Immature natural killer cell (primary cell): ENCODE measurements around the gene MRPS23. TPM values are rescaled to one million over a fixed set of nuclear protein-coding genes. Genes with fewer than 3 reads are reported as not detected.

Experiments
- DNase-seq, 3 donors: peaks; one replicate each; pipeline ENCODE4 v3.0.0; 2022; ENCODE audit warnings: mixed read lengths in 1 of 3
- H3K27ac Mint-ChIP-seq, 6 donors: one replicate each; pipeline ENCODE4 v1.8.0; 2020; ENCODE audit warnings: mixed read lengths in 6 of 6, mild to moderate bottlenecking in 5 of 6, inconsistent platforms in 4 of 6, moderate library complexity in 3 of 6
- H3K27me3 Mint-ChIP-seq, 3 donors: one replicate each; pipeline ENCODE4 v1.8.0; 2020 to 2021; ENCODE audit warnings: low read depth in 3 of 3, mild to moderate bottlenecking in 3 of 3, mixed read lengths in 3 of 3, moderate library complexity in 3 of 3, inconsistent platforms in 1 of 3
- H3K36me3 Mint-ChIP-seq, 3 donors: one replicate each; pipeline ENCODE4 v1.8.0; 2020; ENCODE audit warnings: mixed read lengths in 3 of 3, inconsistent platforms in 2 of 3, mild to moderate bottlenecking in 2 of 3
- H3K4me1 Mint-ChIP-seq, 2 donors: one replicate each; pipeline ENCODE4 v1.8.0; 2020; ENCODE audit warnings: inconsistent platforms in 2 of 2, mild to moderate bottlenecking in 2 of 2, mixed read lengths in 2 of 2, moderate library complexity in 1 of 2
- H3K4me3 Mint-ChIP-seq, 5 donors: one replicate each; pipeline ENCODE4 v1.8.0; 2020; ENCODE audit warnings: mild to moderate bottlenecking in 5 of 5, mixed read lengths in 5 of 5, inconsistent platforms in 3 of 5, moderate library complexity in 3 of 5
- H3K9me3 Mint-ChIP-seq, 6 donors: one replicate each; pipeline ENCODE4 v1.8.0; 2020; ENCODE audit warnings: mild to moderate bottlenecking in 6 of 6, mixed read lengths in 6 of 6, inconsistent platforms in 4 of 6, moderate library complexity in 3 of 6
- polyA plus RNA-seq, 3 donors: library from polyadenylated mRNA; unstranded; fragments of 300-500 nt; fragmentation: Illumina TruSeq; gene quantifications; one replicate each; pipeline ENCODE4 v1.2.3, GENCODE V29; 2021

MRPS23 gene
- polyA plus RNA-seq, 3 donors from 2014 or later, result 38.1 to 42.3 (median 40.5) TPM

- peaks cover 2 to 19% (median 8%) of the 10 kb centered on the region in 3 donors for H3K27me3 Mint-ChIP-seq
- no peaks in the 10 kb centered on the region for H3K36me3 Mint-ChIP-seq
- H3K9me3 Mint-ChIP-seq, result no peaks in the 10 kb centered on the region
- no peak for DNase-seq
- H3K4me1 Mint-ChIP-seq, result peaks cover 5 to 9% of the 10 kb centered on the region in 2 donors
- H3K27ac Mint-ChIP-seq, result no peak overlapping the region
- peak overlapping the region in 4 of 5 donors; percentile 6 to 44 (median 22) for H3K4me3 Mint-ChIP-seq
These were observed 24.2 kb upstream of the MRPS23 start for GRCh38 chr17:57874058-57874419.

- no peak overlapping the region for H3K4me3 Mint-ChIP-seq
- peaks cover 5 to 9% of the 10 kb centered on the region in 2 donors for H3K4me1 Mint-ChIP-seq
- no peaks in the 10 kb centered on the region for H3K9me3 Mint-ChIP-seq
- H3K36me3 Mint-ChIP-seq, result no peaks in the 10 kb centered on the region
- peaks cover 2 to 19% (median 8%) of the 10 kb centered on the region in 3 donors for H3K27me3 Mint-ChIP-seq
- DNase-seq, result no peak
- H3K27ac Mint-ChIP-seq, result no peak overlapping the region
These were observed 23.6 kb upstream of the MRPS23 start for GRCh38 chr17:57873261-57874057.

GRCh38 chr17:57872536-57872935 lies 22.7 kb upstream of the MRPS23 start:
- Mint-ChIP-seq H3K4me3 (no peak overlapping the region), H3K9me3 (no peaks in the 10 kb centered on the region), H3K36me3 (no peaks in the 10 kb centered on the region), H3K27me3 (peaks cover 2 to 15% (median 11%) of the 10 kb centered on the region in 3 donors), H3K27ac (no peak overlapping the region), H3K4me1 (peaks cover 5 to 10% of the 10 kb centered on the region in 2 donors)
- DNase-seq, result no peak

GRCh38 chr17:57871863-57872262 lies 22.0 kb upstream of the MRPS23 start:
- Mint-ChIP-seq H3K27me3 (peaks cover 2 to 15% (median 11%) of the 10 kb centered on the region in 3 donors), H3K4me3 (no peak overlapping the region), H3K4me1 (peaks cover 5 to 10% of the 10 kb centered on the region in 2 donors), H3K27ac (no peak overlapping the region), H3K9me3 (no peaks in the 10 kb centered on the region), H3K36me3 (no peaks in the 10 kb centered on the region)
- DNase-seq, result no peak

- no peak overlapping the region for H3K27ac Mint-ChIP-seq
- peaks cover 2 to 12% (median 11%) of the 10 kb centered on the region in 3 donors for H3K27me3 Mint-ChIP-seq
- no peaks in the 10 kb centered on the region for H3K9me3 Mint-ChIP-seq
- H3K36me3 Mint-ChIP-seq, result no peaks in the 10 kb centered on the region
- no peak overlapping the region for H3K4me3 Mint-ChIP-seq
- peaks cover 5 to 7% of the 10 kb centered on the region in 2 donors for H3K4me1 Mint-ChIP-seq
- no peak for DNase-seq
These were observed 21.3 kb upstream of the MRPS23 start for GRCh38 chr17:57871155-57871554.

- H3K36me3 Mint-ChIP-seq, result no peaks in the 10 kb centered on the region
- H3K27ac Mint-ChIP-seq, result no peak overlapping the region
- H3K4me1 Mint-ChIP-seq, result peaks cover 5 to 6% of the 10 kb centered on the region in 2 donors
- DNase-seq, result no peak
- H3K9me3 Mint-ChIP-seq, result no peaks in the 10 kb centered on the region
- no peak overlapping the region for H3K4me3 Mint-ChIP-seq
- peaks cover 2 to 12% (median 11%) of the 10 kb centered on the region in 3 donors for H3K27me3 Mint-ChIP-seq
These were observed 20.4 kb upstream of the MRPS23 start for GRCh38 chr17:57870283-57870635.

- DNase-seq, result no peak
- H3K4me3 Mint-ChIP-seq, result no peak overlapping the region
- no peaks in the 10 kb centered on the region for H3K9me3 Mint-ChIP-seq
- no peak overlapping the region for H3K27ac Mint-ChIP-seq
- peaks cover 5 to 6% of the 10 kb centered on the region in 2 donors for H3K4me1 Mint-ChIP-seq
- no peaks in the 10 kb centered on the region for H3K36me3 Mint-ChIP-seq
- peaks cover 2 to 16% (median 11%) of the 10 kb centered on the region in 3 donors for H3K27me3 Mint-ChIP-seq
These were observed 19.9 kb upstream of the MRPS23 start for GRCh38 chr17:57869617-57870282.

GRCh38 chr17:57868910-57869616 lies 19.2 kb upstream of the MRPS23 start:
- H3K4me3 Mint-ChIP-seq, result no peak overlapping the region
- no peak for DNase-seq
- H3K27ac Mint-ChIP-seq, result no peak overlapping the region
- peaks cover 0 to 6% (median 0%) of the 10 kb centered on the region in 3 donors for H3K36me3 Mint-ChIP-seq
- H3K9me3 Mint-ChIP-seq, result peaks cover 0 to 1% (median 0%) of the 10 kb centered on the region in 6 donors
- peaks cover 2 to 4% of the 10 kb centered on the region in 2 donors for H3K4me1 Mint-ChIP-seq
- peaks cover 2 to 13% (median 12%) of the 10 kb centered on the region in 3 donors for H3K27me3 Mint-ChIP-seq

GRCh38 chr17:57868007-57868909 lies 18.4 kb upstream of the MRPS23 start:
- Mint-ChIP-seq H3K36me3 (peaks cover 0 to 8% (median 0%) of the 10 kb centered on the region in 3 donors), H3K4me1 (peaks cover 0 to 2% of the 10 kb centered on the region in 2 donors), H3K27ac (no peak overlapping the region), H3K4me3 (peak overlapping the region in 1 of 5 donors; percentile 49), H3K27me3 (peaks cover 2 to 11% (median 9%) of the 10 kb centered on the region in 3 donors), H3K9me3 (peaks cover 0 to 1% (median 0%) of the 10 kb centered on the region in 6 donors)
- DNase-seq, result no peak

GRCh38 chr17:57867126-57867525 lies 17.3 kb upstream of the MRPS23 start:
- no peak for DNase-seq
- H3K4me3 Mint-ChIP-seq, result no peak overlapping the region
- peaks cover 4 to 9% (median 9%) of the 10 kb centered on the region in 3 donors for H3K27me3 Mint-ChIP-seq
- peaks cover 0 to 8% (median 0%) of the 10 kb centered on the region in 3 donors for H3K36me3 Mint-ChIP-seq
- H3K27ac Mint-ChIP-seq, result no peak overlapping the region
- H3K4me1 Mint-ChIP-seq, result peaks cover 0 to 2% of the 10 kb centered on the region in 2 donors
- peaks cover 0 to 5% (median 0%) of the 10 kb centered on the region in 6 donors for H3K9me3 Mint-ChIP-seq

GRCh38 chr17:57866723-57867122 lies 16.9 kb upstream of the MRPS23 start:
- Mint-ChIP-seq H3K4me3 (no peak overlapping the region), H3K9me3 (peaks cover 0 to 5% (median 0%) of the 10 kb centered on the region in 6 donors), H3K27me3 (peaks cover 4 to 6% (median 6%) of the 10 kb centered on the region in 3 donors), H3K36me3 (peaks cover 0 to 8% (median 0%) of the 10 kb centered on the region in 3 donors), H3K27ac (no peak overlapping the region), H3K4me1 (peaks cover 0 to 2% of the 10 kb centered on the region in 2 donors)
- no peak for DNase-seq

GRCh38 chr17:57866319-57866718 lies 16.5 kb upstream of the MRPS23 start:
- H3K27me3 Mint-ChIP-seq, result peaks cover 4 to 6% (median 6%) of the 10 kb centered on the region in 3 donors
- H3K4me3 Mint-ChIP-seq, result no peak overlapping the region
- peaks cover 0 to 5% (median 0%) of the 10 kb centered on the region in 6 donors for H3K9me3 Mint-ChIP-seq
- H3K27ac Mint-ChIP-seq, result no peak overlapping the region
- peaks cover 0 to 2% of the 10 kb centered on the region in 2 donors for H3K4me1 Mint-ChIP-seq
- peaks cover 0 to 8% (median 0%) of the 10 kb centered on the region in 3 donors for H3K36me3 Mint-ChIP-seq
- DNase-seq, result no peak

- Mint-ChIP-seq H3K27me3 (peaks cover 4 to 17% (median 14%) of the 10 kb centered on the region in 3 donors), H3K27ac (no peak overlapping the region), H3K36me3 (peaks cover 0 to 8% (median 0%) of the 10 kb centered on the region in 3 donors), H3K9me3 (peaks cover 0 to 5% (median 0%) of the 10 kb centered on the region in 6 donors), H3K4me3 (no peak overlapping the region), H3K4me1 (peaks cover 7 to 9% of the 10 kb centered on the region in 2 donors)
- no peak for DNase-seq
These were observed 14.4 kb upstream of the MRPS23 start for GRCh38 chr17:57864273-57864672.
